Neutrophil (primary cell): ENCODE data around the gene STIM2.
"Not testable (repeated sequence)": the region's sequence is repeated elsewhere in the genome, so short reads cannot be mapped to it uniquely, and the experiment has no call there.

Experiments
- H3K27ac ChIP-seq: fragments of 200-600 bp; sonication (generic); 2 replicates; pipeline ENCODE4 v1.5.1; 2016; ENCODE audit warnings: mild to moderate bottlenecking, moderate library complexity
- H3K27me3 ChIP-seq: fragments of 200-600 bp; sonication (generic); 2 replicates; pipeline ENCODE4 v1.6.0; 2016; ENCODE audit warnings: mild to moderate bottlenecking
- H3K36me3 ChIP-seq: fragments of 200-600 bp; sonication (generic); 2 replicates; pipeline ENCODE4 v1.5.1; 2017
- H3K4me1 ChIP-seq, 2 experiments: fragments of 200-600 bp in 1 of 2; sonication (generic) in 1 of 2; 1 replicate in 1 of 2; 2 replicates in 1 of 2; pipeline versions ENCODE4 v1.5.1 to v1.6.1; 2013 to 2016; ENCODE audit warnings: low read depth in 1 of 2, low read length in 1 of 2, mild to moderate bottlenecking in 1 of 2, moderate library complexity in 1 of 2; ENCODE audit not compliant: control insufficient read depth in 1 of 2, insufficient read depth in 1 of 2
- H3K4me3 ChIP-seq, 2 experiments: fragments of 200-600 bp in 1 of 2; sonication (generic) in 1 of 2; 1 replicate in 1 of 2; 2 replicates in 1 of 2; pipeline ENCODE4 v1.5.1; 2013 to 2016; ENCODE audit warnings: low read depth in 1 of 2, low read length in 1 of 2, mild to moderate bottlenecking in 1 of 2, moderate library complexity in 1 of 2
- H3K9me3 ChIP-seq: fragments of 200-600 bp; sonication (generic); 2 replicates; pipeline ENCODE4 v1.5.1; 2016
- TF ChIP-seq, protein P1 (sequence below): fragments of 200-600 bp; sonication (generic); IDR thresholded peaks from 2 replicates; pipeline ENCODE4 v1.5.1; 2016; ENCODE audit warnings: antibody characterized with exemption

Gene STIM2

DNA sequence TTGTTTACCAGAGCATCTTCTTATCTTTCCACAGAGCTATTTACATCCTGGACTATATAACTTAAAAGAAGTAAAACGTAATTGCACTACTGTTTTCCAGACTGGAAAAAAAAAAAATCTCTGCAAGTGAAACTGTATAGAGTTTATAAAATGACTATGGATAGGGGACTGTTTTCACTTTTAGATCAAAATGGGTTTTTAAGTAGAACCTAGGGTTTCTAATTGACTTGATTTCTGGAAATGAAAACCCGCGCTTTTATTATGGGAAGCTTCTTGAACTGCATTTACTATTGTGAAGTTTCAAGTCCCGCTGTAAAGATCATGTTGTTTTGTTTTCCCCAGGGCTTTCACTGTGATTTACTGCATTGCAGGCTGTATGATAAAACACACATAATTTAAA, 162.7 kb downstream of the STIM2 start:
- no peak overlapping the region for H3K4me3 ChIP-seq
- no peaks in the 10 kb centered on the region for H3K9me3 ChIP-seq
- H3K4me1 ChIP-seq, result no peaks in the 10 kb centered on the region
- no peaks in the 10 kb centered on the region for H3K27me3 ChIP-seq
- H3K36me3 ChIP-seq, result peaks cover 51% of the 10 kb centered on the region
- TF ChIP-seq, protein P1, sequence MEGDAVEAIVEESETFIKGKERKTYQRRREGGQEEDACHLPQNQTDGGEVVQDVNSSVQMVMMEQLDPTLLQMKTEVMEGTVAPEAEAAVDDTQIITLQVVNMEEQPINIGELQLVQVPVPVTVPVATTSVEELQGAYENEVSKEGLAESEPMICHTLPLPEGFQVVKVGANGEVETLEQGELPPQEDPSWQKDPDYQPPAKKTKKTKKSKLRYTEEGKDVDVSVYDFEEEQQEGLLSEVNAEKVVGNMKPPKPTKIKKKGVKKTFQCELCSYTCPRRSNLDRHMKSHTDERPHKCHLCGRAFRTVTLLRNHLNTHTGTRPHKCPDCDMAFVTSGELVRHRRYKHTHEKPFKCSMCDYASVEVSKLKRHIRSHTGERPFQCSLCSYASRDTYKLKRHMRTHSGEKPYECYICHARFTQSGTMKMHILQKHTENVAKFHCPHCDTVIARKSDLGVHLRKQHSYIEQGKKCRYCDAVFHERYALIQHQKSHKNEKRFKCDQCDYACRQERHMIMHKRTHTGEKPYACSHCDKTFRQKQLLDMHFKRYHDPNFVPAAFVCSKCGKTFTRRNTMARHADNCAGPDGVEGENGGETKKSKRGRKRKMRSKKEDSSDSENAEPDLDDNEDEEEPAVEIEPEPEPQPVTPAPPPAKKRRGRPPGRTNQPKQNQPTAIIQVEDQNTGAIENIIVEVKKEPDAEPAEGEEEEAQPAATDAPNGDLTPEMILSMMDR, result no peak
- no peak overlapping the region for H3K27ac ChIP-seq

DNA sequence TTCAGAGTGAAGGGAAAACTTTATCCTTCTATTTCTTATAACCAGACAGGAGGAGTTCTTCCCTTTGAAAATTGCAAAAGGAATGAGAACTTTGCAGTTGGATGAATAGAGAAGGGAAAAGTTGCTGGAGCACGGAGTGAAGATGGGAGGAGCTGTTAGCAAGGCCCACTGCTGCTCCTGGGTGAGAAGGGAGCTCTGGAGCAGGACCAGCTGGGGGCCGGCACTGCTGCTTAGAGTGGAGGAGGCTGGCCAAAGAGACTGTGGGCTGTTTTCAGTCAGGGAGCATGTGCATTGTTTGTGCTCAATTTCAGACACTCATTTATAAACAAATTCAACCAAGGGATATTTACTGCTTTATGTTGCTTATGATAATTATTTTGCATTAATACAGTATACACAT, 164.2 kb downstream of the STIM2 start:
- Histone ChIP-seq H3K4me1 (peaks cover 0 to 6% of the 10 kb centered on the region in 2 experiments), H3K4me3 (no peak overlapping the region), H3K36me3 (peaks cover 37% of the 10 kb centered on the region), H3K27me3 (peaks cover 4% of the 10 kb centered on the region), H3K27ac (no peak overlapping the region), H3K9me3 (no peaks in the 10 kb centered on the region)
- TF ChIP-seq, protein P1, result no peak

DNA sequence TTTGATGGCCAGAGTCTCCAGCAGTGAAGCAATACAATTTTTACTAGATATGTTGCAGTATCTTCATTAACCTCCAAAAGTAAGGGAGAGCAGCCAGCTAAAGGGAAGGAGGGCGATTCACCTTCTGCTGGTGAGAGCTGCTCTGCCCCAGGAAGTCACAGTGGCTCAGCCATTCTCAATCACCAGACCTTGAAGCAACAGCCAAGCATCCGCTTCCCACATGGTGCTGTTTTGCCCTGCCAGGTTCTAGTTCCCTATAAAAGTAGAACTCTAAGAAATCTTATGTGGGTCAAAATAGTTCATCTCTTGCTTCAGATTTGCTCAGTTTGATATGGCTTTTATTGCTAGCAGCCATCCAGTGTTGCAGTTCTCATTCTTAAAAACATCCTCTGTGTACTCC, 166.8 kb downstream of the STIM2 start:
- Histone ChIP-seq H3K4me3 (no peak overlapping the region), H3K27me3 (peaks cover 22% of the 10 kb centered on the region), H3K27ac (no peak overlapping the region), H3K36me3 (peaks cover 17% of the 10 kb centered on the region), H3K9me3 (no peaks in the 10 kb centered on the region), H3K4me1 (peaks cover 0 to 6% of the 10 kb centered on the region in 2 experiments)
- TF ChIP-seq, protein P1, result no peak

DNA sequence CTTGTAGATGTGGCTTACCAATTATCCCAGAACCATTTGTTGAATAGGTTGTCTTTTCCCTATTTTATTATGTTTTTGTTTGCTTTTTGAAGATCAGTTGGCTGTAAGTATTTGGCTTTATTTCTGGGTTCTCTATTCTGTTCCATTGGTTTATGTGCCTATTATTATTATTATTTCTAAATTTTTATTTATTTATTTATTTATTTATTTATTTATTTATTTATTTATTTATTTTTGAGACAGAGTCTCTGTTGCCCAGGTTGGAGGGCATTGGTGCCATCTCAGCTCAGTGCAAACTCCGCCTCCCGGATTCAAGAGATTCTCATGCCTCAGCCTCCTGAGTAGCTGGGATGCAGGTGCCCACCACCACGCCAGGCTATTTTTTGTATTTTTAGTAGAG, 174.5 kb downstream of the STIM2 start:
- Histone ChIP-seq H3K4me1 (peaks cover 9 to 10% of the 10 kb centered on the region in 2 experiments), H3K27me3 (peaks cover 28% of the 10 kb centered on the region)
- H3K27ac ChIP-seq, H3K4me3 ChIP-seq, H3K9me3 ChIP-seq, H3K36me3 ChIP-seq: not testable (repeated sequence)

DNA sequence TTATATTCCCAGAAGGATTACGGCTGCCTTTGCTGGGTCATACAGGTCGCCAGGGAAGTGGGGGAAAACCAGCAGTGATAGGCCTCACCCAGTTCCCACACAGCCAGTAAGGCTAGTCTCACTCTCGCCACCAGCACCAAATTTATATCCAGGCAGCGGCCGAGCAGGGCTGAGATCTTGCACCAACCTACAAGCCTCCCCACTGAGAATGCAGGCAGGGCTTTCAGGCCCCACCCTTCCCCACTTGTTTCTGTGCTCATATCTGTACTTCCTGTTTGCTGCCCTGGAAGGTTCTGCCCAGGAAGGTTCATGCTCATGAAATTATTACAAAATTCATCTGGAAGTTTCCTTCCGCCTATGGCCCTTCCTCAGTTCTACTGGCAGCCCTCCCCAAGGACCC, 179.7 kb downstream of the STIM2 start:
- H3K4me3 ChIP-seq, result peak overlapping the region in 1 of 2 experiments; percentile 4
- H3K27me3 ChIP-seq, result no peaks in the 10 kb centered on the region
- H3K4me1 ChIP-seq, result peaks cover 17 to 23% of the 10 kb centered on the region in 2 experiments
- peak overlapping the region; percentile 73 for H3K27ac ChIP-seq
- TF ChIP-seq, protein P1, result no peak
- no peaks in the 10 kb centered on the region for H3K36me3 ChIP-seq
- no peaks in the 10 kb centered on the region for H3K9me3 ChIP-seq

DNA sequence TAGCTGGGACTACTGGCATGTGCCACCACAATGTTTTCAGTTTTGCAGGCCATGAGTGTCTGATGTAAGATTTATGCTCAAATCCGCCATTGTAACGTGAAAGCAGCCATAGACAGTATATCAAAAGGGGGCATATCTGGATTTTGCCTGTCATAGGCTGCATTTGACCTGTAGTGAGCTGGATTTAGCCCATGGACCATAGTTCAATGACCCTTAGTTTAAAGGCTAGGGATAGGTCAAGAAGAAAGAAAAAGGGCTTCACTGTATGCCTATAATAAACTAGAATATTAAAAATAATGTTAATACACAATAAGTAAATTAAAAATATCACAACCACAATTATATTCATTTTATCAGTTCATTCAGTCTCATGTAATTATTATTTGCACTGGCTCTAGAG, 181.8 kb downstream of the STIM2 start:
- peaks cover 28 to 30% of the 10 kb centered on the region in 2 experiments for H3K4me1 ChIP-seq
- no peaks in the 10 kb centered on the region for H3K36me3 ChIP-seq
- no peaks in the 10 kb centered on the region for H3K27me3 ChIP-seq
- TF ChIP-seq, protein P1, result no peak
- no peak overlapping the region for H3K4me3 ChIP-seq
- no peak overlapping the region for H3K27ac ChIP-seq
- no peaks in the 10 kb centered on the region for H3K9me3 ChIP-seq
